ENCODE results near the gene MROH8.
A peak's percentile ranks its signal among the peaks of the same experiment; 100 is the strongest.

MROH8 gene

GRCh38 chr20:37189416-37190016 is 10.2 kb upstream of the MROH8 start:
- ChIA-PET POLR2A (interaction anchor here (1.7 kb wide), 1 partner anchor 11 kb away, joined by 6 read pairs; the partner anchor contains the start of gene RPN2), CTCF (interaction anchor here (0.9 to 13.5 kb wide), 10 partner anchors 7 to 344 kb away, joined by 3 to 227 read pairs (median 21); partner anchors contain the start of genes BLCAP, MROH8 and RPN2)
- H3K4me3 ChIP-seq (ENCODE audit: low read depth, low read length): no peak overlapping the region
- TF ChIP-seq CTCF (IDR thresholded peaks at IDR 0.05; ENCODE audit: insufficient read depth, low read length, missing control alignments): no peak
- DNase-seq (ENCODE audit: low read depth, low spot score): no peak

- no peak for TF ChIP-seq CTCF (IDR thresholded peaks at IDR 0.05; ENCODE audit: insufficient read depth, low read length, missing control alignments)
- no peak for DNase-seq (ENCODE audit: low read depth, low spot score)
- POLR2A ChIA-PET: no interaction called here
- CTCF ChIA-PET: interaction anchor here (0.9 to 8.9 kb wide), 4 partner anchors 9 to 344 kb away, joined by 3 to 102 read pairs (median 42); partner anchors contain the start of genes MROH8 and RPN2
- H3K4me3 ChIP-seq (ENCODE audit: low read depth, low read length): no peak overlapping the region
These were observed 9.4 kb upstream of the MROH8 start for GRCh38 chr20:37188787-37189186.

DNA sequence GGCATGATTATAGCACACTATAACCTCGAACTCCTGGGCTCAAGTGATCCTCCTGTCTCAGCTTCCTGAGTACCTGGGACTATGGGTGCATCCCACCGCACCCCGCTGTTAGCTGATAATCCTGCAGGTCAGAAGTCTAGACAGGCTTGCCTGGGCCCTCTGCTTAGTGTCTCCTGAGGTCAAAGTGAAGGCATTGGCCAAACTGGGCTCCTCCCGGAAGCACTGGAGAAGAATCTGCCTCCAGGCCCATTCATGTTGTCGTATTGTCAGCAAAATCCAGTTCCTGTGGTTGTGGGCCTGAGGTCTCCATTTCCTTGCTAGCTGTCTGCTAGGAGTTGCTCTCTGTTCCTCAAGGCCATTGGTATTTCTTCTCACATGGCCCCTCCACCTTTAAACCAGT is 6.3 kb upstream of the MROH8 start:
- TF ChIP-seq CTCF (IDR thresholded peaks at IDR 0.05; ENCODE audit: insufficient read depth, low read length, missing control alignments): no peak
- no peak for DNase-seq (ENCODE audit: low read depth, low spot score)
- no peak overlapping the region for H3K4me3 ChIP-seq (ENCODE audit: low read depth, low read length)
- CTCF ChIA-PET: interaction anchor here (0.7 to 1.6 kb wide), 3 partner anchors 8 to 12 kb away, joined by 3 to 6 read pairs (median 4); no protein-coding TSS in a partner anchor
- POLR2A ChIA-PET: no interaction called here

- peak overlapping the region; percentile 90 for H3K4me3 ChIP-seq (ENCODE audit: low read depth, low read length)
- POLR2A ChIA-PET: no interaction called here
- CTCF ChIA-PET: interaction anchor here (2.4 to 3.8 kb wide), 2 partner anchors 12 to 13 kb away, joined by 18 to 80 read pairs; no protein-coding TSS in a partner anchor
- peak; percentile 21 for DNase-seq (ENCODE audit: low read depth, low spot score)
- TF ChIP-seq CTCF (IDR thresholded peaks at IDR 0.05; ENCODE audit: insufficient read depth, low read length, missing control alignments): no peak
These were observed 556 bp upstream of the MROH8 start for GRCh38 chr20:37179683-37180524.

DNA sequence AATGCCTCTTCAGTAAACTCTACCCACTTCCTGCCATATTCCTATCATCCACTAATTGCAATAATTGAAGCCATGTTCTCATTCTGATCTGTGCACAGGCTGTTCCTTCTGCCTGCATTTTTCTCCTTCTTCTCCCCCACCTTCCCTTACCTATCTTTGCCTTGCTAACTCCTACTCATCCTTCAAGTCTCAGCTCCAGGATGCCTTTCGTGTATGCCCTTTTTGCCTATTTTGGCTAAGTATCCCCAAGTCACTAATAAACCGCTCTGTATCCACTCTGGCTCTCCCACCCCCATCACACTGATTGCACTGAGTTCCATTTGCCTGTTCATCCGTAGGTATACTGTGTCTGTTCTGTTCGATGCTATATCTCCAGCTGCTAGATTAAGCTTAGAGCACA is 6.5 kb downstream of the MROH8 start:
- POLR2A ChIA-PET: no interaction called here
- CTCF ChIA-PET: interaction anchor here (1.3 to 3.2 kb wide), 2 partner anchors 12 to 18 kb away, joined by 3 to 16 read pairs; no protein-coding TSS in a partner anchor
- H3K4me3 ChIP-seq (ENCODE audit: low read depth, low read length): no peak overlapping the region
- no peak for TF ChIP-seq CTCF (IDR thresholded peaks at IDR 0.05; ENCODE audit: insufficient read depth, low read length, missing control alignments)
- no peak for DNase-seq (ENCODE audit: low read depth, low spot score)

GRCh38 chr20:37166867-37167266 is 12.5 kb downstream of the MROH8 start:
- CTCF ChIA-PET: interaction anchor here (1.4 to 3.2 kb wide), 3 partner anchors 12 to 36 kb away, joined by 3 to 18 read pairs (median 7); partner anchors contain the start of genes MROH8 and RPN2

More at GRCh38 chr20:37166867-37167266, 12.5 kb downstream of the MROH8 start:
- no peak for TF ChIP-seq CTCF (IDR thresholded peaks at IDR 0.05; ENCODE audit: insufficient read depth, low read length, missing control alignments)
- no peak overlapping the region for H3K4me3 ChIP-seq (ENCODE audit: low read depth, low read length)
- POLR2A ChIA-PET: no interaction called here
- DNase-seq (ENCODE audit: low read depth, low spot score): no peak

Measured in AG04449 (cell line).